Uterus (tissue), 2 donors: ENCODE data around the gene BICDL2.

Experiments
- CTCF ChIP-seq, 4 experiments: fragments of 200-600 bp in 2 of 4; fragments of 450-650 bp in 2 of 4; sonication (generic) in 2 of 4; IDR thresholded peaks; one replicate each; pipeline ENCODE4 v1.5.1; 2016 to 2019; ENCODE audit warnings: antibody characterized with exemption in 4 of 4, mild to moderate bottlenecking in 2 of 4, moderate library complexity in 1 of 4
- POLR2A ChIP-seq, 2 donors: fragments of 450-650 bp; IDR thresholded peaks; one replicate each; pipeline ENCODE4 v1.6.1; 2016; ENCODE audit warnings: antibody characterized with exemption in 2 of 2, mild to moderate bottlenecking in 1 of 2, moderate library complexity in 1 of 2

GRCh38 chr16:3020604-3021448 lies 15.9 kb downstream of the BICDL2 start:
- TF ChIP-seq CTCF (IDR thresholded peaks at IDR 0.05) (no peak), POLR2A (IDR thresholded peaks at IDR 0.05) (no peak)
